ENCODE measurements around the gene C1orf232.

Gene C1orf232

DNA sequence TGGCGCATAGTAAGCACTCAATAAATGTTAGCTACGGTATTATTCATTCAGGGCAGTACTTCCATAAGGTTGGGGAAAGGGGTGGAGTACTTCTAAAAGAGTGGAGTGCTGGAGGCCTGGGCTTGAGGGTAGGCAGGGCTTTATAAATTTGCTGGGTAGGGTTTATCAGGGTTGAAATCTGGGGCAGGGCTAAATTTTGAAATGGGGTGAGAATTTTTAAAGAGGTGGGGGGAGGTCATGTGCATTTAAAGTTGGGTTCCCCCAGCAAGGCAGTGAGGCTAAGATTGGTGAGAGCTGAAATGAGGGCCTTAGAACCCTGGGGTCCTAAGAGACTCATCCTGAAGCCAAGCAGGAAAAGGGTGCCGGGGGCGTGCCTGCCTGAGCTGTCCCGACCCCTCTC, 31.6 kb upstream of the C1orf232 start:
- TF ChIP-seq, protein P1, sequence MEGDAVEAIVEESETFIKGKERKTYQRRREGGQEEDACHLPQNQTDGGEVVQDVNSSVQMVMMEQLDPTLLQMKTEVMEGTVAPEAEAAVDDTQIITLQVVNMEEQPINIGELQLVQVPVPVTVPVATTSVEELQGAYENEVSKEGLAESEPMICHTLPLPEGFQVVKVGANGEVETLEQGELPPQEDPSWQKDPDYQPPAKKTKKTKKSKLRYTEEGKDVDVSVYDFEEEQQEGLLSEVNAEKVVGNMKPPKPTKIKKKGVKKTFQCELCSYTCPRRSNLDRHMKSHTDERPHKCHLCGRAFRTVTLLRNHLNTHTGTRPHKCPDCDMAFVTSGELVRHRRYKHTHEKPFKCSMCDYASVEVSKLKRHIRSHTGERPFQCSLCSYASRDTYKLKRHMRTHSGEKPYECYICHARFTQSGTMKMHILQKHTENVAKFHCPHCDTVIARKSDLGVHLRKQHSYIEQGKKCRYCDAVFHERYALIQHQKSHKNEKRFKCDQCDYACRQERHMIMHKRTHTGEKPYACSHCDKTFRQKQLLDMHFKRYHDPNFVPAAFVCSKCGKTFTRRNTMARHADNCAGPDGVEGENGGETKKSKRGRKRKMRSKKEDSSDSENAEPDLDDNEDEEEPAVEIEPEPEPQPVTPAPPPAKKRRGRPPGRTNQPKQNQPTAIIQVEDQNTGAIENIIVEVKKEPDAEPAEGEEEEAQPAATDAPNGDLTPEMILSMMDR (conservative IDR thresholded peaks at IDR 0.05; ENCODE audit: low read length): no peak
- no peak for DNase-seq (ENCODE audit: low read depth)
- H3K4me3 ChIP-seq (ENCODE audit: low read length): no peak overlapping the region

DNA sequence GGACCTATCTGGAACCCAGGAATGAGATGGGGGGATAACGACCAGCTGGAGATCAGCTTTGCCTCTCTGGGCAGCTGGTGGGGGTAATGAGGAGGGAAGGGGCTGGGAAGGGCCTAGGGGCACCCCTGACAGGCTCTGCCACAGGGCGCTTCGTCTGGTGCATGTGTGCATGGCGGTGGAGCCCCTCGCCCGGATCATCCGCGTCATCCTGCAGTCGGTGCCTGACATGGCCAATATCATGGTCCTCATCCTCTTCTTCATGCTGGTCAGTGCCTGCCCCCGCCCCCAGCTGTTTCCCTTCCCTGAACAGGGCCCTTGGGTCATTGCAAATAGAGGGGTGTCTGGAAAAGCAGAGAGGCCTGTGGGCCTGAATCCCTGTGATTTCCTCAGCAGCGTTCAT, 29.1 kb upstream of the C1orf232 start:
- TF ChIP-seq, protein P1 (conservative IDR thresholded peaks at IDR 0.05; ENCODE audit: low read length): no peak
- no peak overlapping the region for H3K4me3 ChIP-seq (ENCODE audit: low read length)
- DNase-seq (ENCODE audit: low read depth): no peak

DNA sequence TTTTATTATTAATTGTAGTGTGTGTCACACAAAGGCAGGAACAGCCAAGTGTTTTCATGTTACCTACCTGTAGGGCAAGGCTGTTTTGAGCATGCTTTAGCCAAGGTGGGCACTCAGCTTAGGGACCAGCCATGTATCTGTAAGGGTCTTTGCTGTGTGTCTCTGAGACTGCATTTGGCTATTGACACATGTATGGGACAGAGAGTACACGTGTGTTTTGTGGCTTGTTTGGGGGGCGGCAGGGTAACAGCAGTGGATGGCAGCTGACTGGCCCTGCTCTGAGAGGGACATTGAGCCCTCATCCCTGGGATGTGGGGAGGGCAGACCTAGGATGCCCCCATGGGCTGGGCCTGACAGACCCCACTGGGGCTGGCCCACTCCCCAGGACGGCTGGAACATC, 28.5 kb upstream of the C1orf232 start:
- TF ChIP-seq, protein P1 (conservative IDR thresholded peaks at IDR 0.05; ENCODE audit: low read length): no peak
- DNase-seq (ENCODE audit: low read depth): no peak
- H3K4me3 ChIP-seq (ENCODE audit: low read length): no peak overlapping the region

DNA sequence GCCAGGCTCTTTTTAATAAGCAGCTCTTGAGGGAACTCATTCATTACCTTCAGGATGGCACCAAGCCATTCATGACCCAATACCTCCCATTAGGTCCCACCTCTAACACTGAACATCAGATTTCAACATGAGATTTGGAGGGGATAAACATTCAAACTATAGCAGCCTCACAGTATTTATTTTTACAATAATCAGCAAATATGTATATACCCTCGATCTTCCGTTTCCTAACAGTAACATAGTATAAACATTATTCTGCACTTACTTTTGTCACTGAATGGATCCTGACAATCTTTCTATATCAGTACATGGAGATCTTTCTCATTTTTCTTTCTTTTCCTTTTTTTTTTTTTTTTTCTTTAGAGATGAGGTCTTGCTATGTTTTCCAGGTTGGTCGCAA, 27.0 kb upstream of the C1orf232 start:
- TF ChIP-seq, protein P1 (conservative IDR thresholded peaks at IDR 0.05; ENCODE audit: low read length): no peak
- H3K4me3 ChIP-seq (ENCODE audit: low read length): no peak overlapping the region
- DNase-seq (ENCODE audit: low read depth): no peak

DNA sequence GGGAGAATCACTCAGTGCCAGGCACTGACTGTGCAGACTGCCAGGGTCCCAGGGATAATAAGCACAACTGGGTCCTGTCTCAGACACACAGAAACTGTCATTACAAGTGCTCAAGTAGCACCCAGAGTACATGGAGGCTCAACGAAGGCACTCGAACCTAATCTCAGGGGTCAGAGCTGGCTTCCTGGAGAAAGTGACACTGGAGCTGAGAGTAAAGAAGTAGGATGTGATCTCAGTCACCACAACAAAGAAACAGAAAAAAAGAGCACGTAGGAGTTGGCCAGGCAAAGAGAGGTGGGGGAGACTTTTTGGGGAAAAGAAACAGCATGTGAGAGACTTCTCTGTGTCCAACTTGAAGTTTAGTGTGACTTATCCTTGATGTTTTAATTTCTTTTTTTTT, 23.0 kb upstream of the C1orf232 start:
- no peak overlapping the region for H3K4me3 ChIP-seq (ENCODE audit: low read length)
- TF ChIP-seq, protein P1 (conservative IDR thresholded peaks at IDR 0.05; ENCODE audit: low read length): no peak

DNA sequence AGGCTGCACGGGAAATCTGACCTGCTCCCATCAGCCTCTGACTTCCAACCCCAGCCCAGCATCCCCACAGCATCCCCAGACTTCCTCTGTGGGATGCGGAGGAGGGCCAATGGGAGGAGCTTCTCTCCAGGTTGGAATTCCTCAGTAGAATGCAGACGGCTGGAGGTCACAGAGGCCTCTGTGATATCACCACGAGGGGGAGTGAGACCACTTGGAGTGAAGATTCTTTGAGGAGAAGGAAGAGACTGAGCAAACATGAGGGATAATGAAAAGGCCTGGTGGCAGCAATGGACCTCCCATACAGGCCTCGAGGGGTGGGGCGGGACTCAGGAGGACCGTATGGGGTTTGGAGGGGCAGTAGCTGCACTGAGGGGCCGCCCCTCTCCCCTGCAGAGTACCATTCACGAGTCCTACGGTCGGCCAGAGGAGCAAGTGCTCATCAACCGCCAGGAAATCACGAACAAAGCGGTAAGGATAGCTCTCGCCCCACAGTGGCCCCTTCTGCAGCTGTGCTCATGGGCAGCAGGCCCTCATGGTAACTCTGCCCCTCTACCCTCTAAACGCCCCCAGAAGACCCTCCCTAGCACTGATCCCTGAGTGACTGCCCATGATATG, 21.7 kb upstream of the C1orf232 start, which contains the start of gene CATSPER4:
Gene CATSPER4 (plus strand): TSS at position 230 of the 615 bp plus-strand sequence. CDS start 26 bp downstream, at position 256.
- peak; percentile 4 for DNase-seq (ENCODE audit: low read depth)
- TF ChIP-seq, protein P1 (conservative IDR thresholded peaks at IDR 0.05; ENCODE audit: low read length): peak; percentile 28; the same call in 1 of the 2 replicates
- no peak within 1 kb of the TSS for H3K4me3 ChIP-seq (ENCODE audit: low read length)

More for the DNA sequence above, 23.0 kb upstream of the C1orf232 start:
- no peak for DNase-seq (ENCODE audit: low read depth)

DNA sequence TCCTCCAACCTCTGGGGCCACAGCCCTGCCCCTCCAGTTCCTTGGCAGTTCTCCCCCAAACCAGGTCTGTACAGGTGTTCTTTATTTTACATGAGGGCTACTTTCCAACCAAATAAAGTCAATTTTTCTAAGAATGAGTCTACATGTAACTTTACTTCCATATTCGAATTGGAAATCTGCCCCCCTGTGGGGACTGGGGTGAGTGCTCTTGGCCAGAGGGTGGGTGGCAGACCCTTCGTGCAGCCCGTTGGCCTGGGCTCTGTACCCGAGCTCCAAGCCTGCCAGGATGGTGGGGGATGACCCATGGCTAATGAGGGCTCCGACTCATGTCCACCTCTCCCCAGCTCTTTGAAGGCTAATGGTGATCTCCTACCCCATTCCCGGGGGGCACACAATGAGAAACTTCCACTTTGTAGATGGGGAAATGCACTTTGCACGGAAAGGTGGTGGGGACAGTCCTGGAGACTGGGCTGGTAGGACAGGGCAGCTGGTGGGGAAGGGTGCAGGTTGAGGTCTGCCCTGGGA, 21.1 kb upstream of the C1orf232 start:
- H3K4me3 ChIP-seq (ENCODE audit: low read length): no peak overlapping the region
- no peak for DNase-seq (ENCODE audit: low read depth)
- TF ChIP-seq, protein P1 (conservative IDR thresholded peaks at IDR 0.05; ENCODE audit: low read length): no peak
